ENCODE measurements around the gene TMEM176B. TPM values are rescaled to one million over a fixed set of nuclear protein-coding genes. Genes with fewer than 3 reads are reported as not detected.

TMEM176B gene
- total RNA-seq, 1 experiment from 2014 or later = 0.42 TPM

DNA sequence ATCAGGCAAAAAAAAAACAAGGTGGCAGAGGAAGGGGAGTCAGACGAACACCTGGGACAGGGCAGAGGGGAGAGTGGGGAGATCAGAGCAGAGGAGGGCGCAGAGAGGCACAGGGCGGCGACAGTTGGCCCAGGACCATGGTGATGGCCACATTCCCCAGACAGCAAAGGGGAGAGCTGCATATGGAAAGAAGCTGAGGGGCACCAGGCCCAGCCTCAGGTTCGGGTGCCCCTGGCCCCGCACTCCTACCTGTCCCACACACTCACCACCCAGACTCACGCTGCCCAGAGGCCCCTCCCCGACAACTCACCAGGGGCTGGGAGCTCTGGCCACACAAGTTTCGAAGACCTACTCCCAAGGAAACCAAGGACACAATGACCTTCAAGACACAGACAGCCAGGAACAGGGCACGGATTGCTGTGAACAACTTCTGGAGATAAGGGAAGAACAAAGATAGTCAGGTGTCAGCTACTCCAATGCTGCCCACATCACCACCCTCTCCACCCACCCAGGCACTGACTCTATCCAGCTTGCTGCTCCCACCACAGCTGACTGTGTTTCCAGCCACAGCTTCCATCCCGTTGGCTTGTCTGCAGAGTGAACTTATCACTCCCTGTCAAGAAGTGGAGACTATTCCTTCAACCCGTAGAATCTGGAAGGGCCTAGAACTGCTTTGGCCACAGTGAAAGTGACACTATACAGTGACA lies 8.3 kb downstream of the TMEM176B start:
- intact Hi-C loops (cut with micrococcal nuclease) = no loop called here
- ChIA-PET POLR2A (no interaction called here), CTCF (interaction anchor here (0.7 to 1.1 kb wide), 2 partner anchors 13 kb away, joined by 3 to 7 read pairs; no protein-coding TSS in a partner anchor)
- Mint-ChIP-seq H3K4me1 (ENCODE audit: insufficient read depth, unreplicated experiment) (no peaks in the 10 kb centered on the region), H3K9me3 (ENCODE audit: unreplicated experiment) (no peaks in the 10 kb centered on the region), H3K27me3 (ENCODE audit: insufficient read depth, unreplicated experiment) (peaks cover 29% of the 10 kb centered on the region), H3K27ac (ENCODE audit: low read depth, unreplicated experiment) (no peak overlapping the region), H3K36me3 (ENCODE audit: insufficient read depth, unreplicated experiment) (no peaks in the 10 kb centered on the region), H3K4me3 (ENCODE audit: unreplicated experiment) (no peak overlapping the region)
- no peak for DNase-seq (ENCODE audit: unreplicated experiment)
- TF ChIP-seq, protein P1, sequence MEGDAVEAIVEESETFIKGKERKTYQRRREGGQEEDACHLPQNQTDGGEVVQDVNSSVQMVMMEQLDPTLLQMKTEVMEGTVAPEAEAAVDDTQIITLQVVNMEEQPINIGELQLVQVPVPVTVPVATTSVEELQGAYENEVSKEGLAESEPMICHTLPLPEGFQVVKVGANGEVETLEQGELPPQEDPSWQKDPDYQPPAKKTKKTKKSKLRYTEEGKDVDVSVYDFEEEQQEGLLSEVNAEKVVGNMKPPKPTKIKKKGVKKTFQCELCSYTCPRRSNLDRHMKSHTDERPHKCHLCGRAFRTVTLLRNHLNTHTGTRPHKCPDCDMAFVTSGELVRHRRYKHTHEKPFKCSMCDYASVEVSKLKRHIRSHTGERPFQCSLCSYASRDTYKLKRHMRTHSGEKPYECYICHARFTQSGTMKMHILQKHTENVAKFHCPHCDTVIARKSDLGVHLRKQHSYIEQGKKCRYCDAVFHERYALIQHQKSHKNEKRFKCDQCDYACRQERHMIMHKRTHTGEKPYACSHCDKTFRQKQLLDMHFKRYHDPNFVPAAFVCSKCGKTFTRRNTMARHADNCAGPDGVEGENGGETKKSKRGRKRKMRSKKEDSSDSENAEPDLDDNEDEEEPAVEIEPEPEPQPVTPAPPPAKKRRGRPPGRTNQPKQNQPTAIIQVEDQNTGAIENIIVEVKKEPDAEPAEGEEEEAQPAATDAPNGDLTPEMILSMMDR (IDR thresholded peaks at IDR 0.05; ENCODE audit: unreplicated experiment) = no peak
- BruUV-seq (replicated peaks) = no TSS peak

DNA sequence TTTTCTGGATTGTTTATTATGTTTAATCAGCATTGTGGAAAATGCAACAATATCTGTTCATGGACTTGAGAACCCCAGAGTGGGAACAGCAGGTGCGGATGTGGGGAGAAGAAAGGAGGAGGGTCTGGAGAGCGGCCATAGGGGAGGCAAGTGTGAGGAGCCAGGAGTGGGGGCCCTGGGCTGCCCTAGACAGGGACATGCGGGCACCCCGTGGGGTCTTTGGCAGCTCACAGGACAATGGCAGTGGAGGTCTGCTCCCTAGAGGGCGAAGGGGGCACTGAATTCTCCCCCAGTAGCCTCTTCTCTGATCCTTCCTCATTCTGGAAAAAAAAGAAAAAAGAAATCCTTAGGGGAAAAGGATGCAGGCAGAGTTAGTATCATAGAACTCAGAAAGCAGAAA lies 8.9 kb downstream of the TMEM176B start:
- DNase-seq (ENCODE audit: unreplicated experiment) = no peak
- Mint-ChIP-seq H3K4me3 (ENCODE audit: unreplicated experiment) (no peak overlapping the region), H3K4me1 (ENCODE audit: insufficient read depth, unreplicated experiment) (no peaks in the 10 kb centered on the region), H3K9me3 (ENCODE audit: unreplicated experiment) (no peaks in the 10 kb centered on the region), H3K27me3 (ENCODE audit: insufficient read depth, unreplicated experiment) (peaks cover 30% of the 10 kb centered on the region), H3K36me3 (ENCODE audit: insufficient read depth, unreplicated experiment) (no peaks in the 10 kb centered on the region), H3K27ac (ENCODE audit: low read depth, unreplicated experiment) (no peak overlapping the region)
- intact Hi-C loops (cut with micrococcal nuclease) = no loop called here
- ChIA-PET POLR2A (no interaction called here), CTCF (no interaction called here)
- no TSS peak for BruUV-seq (replicated peaks)
- TF ChIP-seq, protein P1 (IDR thresholded peaks at IDR 0.05; ENCODE audit: unreplicated experiment) = no peak

DNA sequence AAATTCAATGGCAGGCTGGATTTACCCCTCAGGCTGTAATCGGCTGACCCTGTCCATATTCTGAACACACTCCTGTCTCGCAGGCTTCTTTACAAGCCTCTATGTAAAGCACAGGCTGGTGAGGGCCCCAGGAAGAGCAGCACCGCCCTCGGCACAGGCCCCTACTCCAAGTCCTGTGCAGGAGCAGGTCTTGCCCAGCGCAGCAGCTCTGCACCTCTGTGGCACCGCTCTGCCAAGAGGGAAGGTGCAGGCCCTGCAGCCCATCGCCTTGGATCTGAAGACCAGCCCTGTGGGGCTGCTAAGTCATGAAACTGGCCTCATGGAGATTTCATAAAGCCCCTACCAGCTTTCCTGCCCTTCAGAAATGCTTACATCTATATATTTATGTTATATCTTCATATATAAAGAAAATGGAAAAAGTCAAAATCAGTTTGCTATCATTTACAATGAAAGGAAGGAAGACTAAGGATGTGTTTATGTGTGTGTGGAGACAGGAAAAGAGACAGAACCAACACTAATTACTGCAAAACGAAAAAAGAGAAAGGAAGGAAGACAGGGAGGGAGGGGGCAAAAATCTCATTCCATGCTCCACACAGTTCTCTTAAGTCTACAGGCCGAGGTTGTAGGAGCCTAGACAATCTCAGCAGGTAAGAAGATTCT lies 9.6 kb downstream of the TMEM176B start:
- Mint-ChIP-seq H3K4me1 (ENCODE audit: insufficient read depth, unreplicated experiment) (no peaks in the 10 kb centered on the region), H3K9me3 (ENCODE audit: unreplicated experiment) (no peaks in the 10 kb centered on the region), H3K27ac (ENCODE audit: low read depth, unreplicated experiment) (no peak overlapping the region), H3K27me3 (ENCODE audit: insufficient read depth, unreplicated experiment) (peaks cover 38% of the 10 kb centered on the region), H3K4me3 (ENCODE audit: unreplicated experiment) (no peak overlapping the region), H3K36me3 (ENCODE audit: insufficient read depth, unreplicated experiment) (no peaks in the 10 kb centered on the region)
- no TSS peak for BruUV-seq (replicated peaks)
- DNase-seq (ENCODE audit: unreplicated experiment) = no peak
- TF ChIP-seq, protein P1 (IDR thresholded peaks at IDR 0.05; ENCODE audit: unreplicated experiment) = no peak
- ChIA-PET CTCF (interaction anchor here (0.6 to 0.7 kb wide), 2 partner anchors 57 to 195 kb away, joined by 3 to 5 read pairs; no protein-coding TSS in a partner anchor), POLR2A (no interaction called here)
- intact Hi-C loops (cut with micrococcal nuclease) = no loop called here

DNA sequence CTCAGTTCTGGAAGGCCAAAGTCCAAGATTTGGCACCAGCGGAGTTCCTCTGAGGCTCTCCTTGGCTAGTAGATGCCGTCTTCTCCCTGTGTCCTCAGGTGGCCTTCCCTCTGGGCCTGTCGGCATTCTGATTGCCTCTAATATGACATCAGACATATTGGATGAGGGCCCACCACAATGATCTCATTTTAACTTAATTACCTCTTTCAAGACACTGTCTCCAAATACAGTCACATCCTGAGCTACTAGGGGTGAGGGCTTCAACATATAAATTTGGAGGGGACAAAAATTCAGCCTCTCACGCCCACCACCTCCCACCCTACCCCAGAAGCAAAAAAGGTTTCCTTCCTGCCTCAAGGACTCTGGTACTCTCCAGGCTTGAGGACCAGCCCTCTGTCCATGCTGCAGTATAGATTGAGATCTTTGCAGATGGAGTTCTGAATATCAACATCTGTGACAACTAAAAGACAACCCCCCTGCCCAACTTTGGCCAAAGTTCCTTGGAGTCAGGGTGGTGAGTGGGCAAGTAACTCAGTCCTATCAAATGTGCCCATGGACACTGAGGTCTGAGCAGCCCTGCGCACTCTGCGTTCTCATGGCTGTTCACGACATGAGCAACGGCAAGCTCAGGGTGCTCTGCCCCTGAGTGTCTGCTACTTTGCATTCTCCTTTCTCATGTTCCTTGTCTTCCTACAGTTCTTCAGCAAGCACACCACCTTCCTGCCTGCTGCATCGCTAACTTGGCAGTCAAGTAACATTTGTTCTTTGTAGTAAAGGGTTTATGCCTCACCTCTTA lies 11.5 kb downstream of the TMEM176B start:
- ChIA-PET CTCF (interaction anchor here (1.0 to 2.4 kb wide), 3 partner anchors 10 to 89 kb away, joined by 3 to 9 read pairs (median 5); no protein-coding TSS in a partner anchor), POLR2A (no interaction called here)
- intact Hi-C loops (cut with micrococcal nuclease) = no loop called here
- Mint-ChIP-seq H3K4me3 (ENCODE audit: unreplicated experiment) (no peak overlapping the region), H3K27ac (ENCODE audit: low read depth, unreplicated experiment) (no peak overlapping the region), H3K4me1 (ENCODE audit: insufficient read depth, unreplicated experiment) (no peaks in the 10 kb centered on the region), H3K36me3 (ENCODE audit: insufficient read depth, unreplicated experiment) (no peaks in the 10 kb centered on the region), H3K9me3 (ENCODE audit: unreplicated experiment) (no peaks in the 10 kb centered on the region), H3K27me3 (ENCODE audit: insufficient read depth, unreplicated experiment) (peaks cover 42% of the 10 kb centered on the region)
- no TSS peak for BruUV-seq (replicated peaks)
- TF ChIP-seq, protein P1 (IDR thresholded peaks at IDR 0.05; ENCODE audit: unreplicated experiment) = no peak
- DNase-seq (ENCODE audit: unreplicated experiment) = no peak

Data from MCF 10A (cell line).